T-helper 9 cell (primary cell): Measurements from ENCODE around the gene TMED10.

ENCODE experiments used
- DNase-seq: peaks from one replicate; pipeline ENCODE4 v3.0.0-alpha.2; 2020
- total RNA-seq, 2 donors: gene quantifications; one replicate each; lab custom pipeline; 2026; lab: John Stamatoyannopoulos, UW

The TMED10 gene
- total RNA-seq: 187 to 233 reads per million in 2 donors

DNA sequence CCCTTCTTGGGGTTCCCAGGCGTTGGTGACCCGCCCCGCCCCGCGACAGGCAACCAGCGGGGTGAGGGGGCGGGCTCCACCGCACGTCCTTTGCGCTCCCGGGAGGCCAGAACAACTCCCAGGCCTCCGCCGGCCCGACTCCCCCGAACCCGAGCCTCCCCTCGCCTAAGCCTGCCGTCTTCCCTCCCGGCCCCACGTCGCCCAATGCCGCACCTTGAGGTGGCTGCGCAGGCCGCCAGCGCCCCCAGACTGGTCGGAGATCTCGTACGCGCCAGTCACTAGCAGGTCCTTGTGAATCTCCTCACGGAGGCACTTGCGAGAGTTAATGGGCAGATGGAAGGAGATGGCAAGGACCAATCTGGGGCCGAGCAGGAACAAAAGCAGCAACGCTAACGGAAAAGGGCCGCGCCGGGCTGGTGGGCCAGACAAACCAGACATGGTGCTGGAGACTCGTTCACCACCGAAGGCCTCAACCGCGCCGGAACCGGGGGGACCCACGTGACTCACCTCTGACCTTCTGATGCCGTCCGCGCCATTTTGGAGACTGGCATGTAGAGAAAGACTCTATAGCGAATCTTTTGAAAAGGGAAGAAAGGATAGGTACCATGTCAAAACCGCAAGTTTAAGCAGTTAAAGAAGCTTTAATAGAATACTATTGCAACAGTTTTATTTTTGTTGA lies at the start of gene TMED10:
TMED10 (minus strand) TSS at position 471 of the 679 bp plus-strand sequence; CDS start at position 438, 33 bp downstream.
- DNase-seq: peak; percentile 92

DNA sequence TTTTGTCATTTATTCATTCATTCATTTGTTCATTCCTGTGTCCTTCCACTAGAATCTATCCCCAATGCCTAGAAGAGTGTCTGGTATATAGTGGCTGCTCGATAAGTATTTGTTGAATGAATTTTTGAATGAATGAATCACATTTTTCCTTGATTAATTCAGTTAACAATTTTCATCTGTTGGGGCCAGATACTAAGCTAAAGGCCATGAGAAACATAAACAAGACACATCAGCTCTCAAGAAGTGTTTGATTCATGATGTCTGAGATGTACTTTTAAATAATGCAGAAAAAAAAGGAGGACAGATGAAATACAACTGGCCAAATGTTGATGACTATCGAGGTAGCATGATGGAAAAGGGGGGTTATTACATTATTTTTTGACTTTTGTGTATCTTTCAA lies 48.1 kb upstream of the TMED10 start:
- no peak for DNase-seq

DNA sequence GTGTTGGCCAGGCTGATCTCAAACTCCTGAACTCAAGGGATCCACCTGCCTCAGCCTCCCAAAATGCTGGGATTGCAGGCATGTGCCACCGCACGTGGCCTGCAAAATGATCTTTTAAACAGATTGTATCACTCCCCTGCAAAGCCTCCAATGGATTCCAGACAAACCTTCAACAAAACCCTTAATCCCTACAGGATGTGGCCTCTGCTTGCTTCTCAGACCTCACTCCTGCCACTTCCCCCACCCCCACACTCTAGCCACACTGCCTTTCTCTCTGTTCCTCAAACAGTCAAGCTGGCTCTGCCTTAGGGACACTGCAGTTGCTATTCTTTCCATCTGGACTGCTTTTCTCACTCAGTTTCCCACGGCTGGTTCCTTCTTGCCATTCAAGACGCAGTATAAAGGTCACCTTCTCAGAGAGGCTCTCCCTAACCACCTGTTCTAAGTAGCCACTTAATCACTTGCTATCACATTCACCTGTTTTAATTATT lies 47.3 kb upstream of the TMED10 start:
- no peak for DNase-seq

DNA sequence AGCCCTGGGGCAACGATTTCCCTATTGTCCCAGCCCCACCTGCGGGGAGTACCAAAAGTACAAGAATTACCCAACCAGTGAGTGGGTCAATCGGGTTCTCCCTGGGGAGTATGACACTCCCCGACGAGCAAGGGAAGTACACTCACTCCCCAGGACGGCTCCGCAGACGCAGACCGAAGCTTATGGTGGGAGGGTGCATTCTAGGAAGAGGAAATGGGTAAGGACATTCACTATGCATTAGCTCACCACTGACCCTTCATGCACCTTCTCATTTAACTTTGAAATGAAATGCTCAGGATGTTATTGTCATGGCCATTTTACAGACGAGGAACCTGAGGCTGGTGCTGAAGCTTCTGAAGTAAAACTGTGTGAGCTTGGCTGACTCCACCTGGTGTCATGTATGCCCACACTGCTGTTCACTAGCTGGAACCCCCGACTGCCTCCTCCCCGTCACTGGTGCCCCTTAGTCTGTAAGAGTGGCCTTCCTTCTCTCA lies 45.8 kb upstream of the TMED10 start:
- DNase-seq: no peak

DNA sequence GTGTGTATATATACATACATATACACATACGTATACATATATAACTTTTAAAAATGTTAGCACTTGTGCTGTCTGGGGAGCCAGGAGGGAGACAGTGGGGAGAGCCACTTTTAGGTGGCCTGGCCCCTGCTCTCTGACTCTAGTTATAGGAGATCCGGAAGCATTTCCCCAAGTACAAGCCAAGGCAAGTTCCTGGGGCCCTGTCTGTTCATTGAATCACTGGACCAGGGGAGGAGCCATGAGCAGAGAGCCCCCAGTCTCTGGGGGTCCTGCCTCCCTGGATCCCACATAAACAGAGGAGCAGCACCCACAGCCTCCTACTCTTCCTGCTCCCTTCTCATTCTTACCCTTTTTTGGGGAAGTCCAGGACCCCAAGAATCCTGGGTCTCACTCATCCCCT lies 45.4 kb upstream of the TMED10 start:
- no peak for DNase-seq

DNA sequence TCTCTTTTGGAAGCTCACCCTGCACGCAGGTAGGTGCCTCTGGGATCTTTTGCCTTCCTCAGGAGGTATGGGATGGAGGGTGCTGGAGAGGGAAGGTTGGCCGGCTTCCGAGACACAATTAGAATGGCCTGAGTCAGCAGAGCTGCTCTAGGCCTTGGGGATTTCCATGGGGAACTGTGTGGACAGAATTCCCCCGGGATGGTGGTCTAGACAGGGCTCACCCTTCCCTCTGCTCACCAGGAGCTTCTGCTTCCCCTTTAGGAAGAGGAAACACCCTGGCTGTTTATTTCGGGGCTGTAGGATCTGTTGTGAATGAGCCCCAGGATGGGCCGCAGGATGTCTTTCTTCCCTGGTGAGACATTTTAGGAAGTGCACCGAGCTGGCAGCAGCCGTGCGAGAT lies 43.7 kb upstream of the TMED10 start:
- no peak for DNase-seq

DNA sequence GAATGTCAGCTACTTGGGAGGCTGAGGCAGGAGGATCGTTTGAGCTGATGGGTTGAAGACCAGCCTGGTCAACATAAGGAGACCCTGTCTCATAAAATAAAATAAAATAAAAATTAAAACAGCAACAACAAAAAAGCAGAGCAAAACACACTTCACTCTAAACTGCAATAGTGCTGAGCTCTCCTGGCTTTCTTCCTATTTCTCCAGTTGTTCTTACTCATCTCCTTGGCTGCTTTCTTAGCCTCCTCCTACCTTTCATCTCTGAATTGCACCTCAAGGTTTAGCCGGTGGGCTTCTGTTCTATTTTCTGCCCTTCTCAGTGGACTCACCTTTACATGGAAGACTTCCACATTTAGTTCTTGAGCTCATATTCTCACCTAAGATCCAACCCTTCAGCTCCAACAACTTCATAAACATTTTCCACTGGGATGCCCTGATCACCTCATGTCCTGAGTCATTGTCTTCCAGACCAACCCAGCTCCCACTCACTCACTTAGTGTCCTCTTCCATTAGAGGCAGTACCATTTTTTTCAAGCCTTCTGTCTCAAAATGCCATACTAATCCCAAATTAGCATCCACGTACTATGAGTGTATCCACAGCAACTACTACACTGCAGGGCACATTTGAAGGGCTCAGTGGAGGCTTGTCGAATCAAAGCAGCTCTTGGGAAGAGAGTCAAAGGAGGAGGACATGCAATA lies 41.2 kb upstream of the TMED10 start:
- no peak for DNase-seq

DNA sequence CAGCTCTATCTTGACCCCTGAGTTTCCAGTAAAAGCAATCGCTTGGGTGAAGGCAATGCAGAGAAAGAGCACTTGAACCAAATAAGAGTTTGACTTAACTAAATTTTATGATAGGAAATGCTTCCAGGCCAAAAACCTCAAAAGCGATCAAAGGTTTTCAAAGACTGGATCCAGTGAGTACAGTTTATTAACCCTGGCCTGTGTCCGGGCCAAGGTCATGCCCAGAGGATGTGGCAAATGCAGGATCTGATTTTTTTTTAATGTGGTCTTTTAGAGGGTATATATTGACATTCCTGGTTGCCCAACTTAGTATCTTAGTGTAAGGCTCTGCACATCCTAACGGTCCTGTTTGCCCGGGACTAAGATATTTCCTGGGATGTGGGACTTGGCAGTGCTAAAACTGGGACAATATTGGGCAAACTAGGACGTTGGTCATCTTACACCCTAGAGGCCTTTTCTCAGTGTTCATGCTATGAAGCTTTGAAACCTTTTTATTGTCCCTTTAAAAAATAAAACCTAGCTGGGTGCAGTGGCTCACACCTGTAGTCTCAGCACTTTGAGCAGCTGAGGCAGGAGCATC lies 40.1 kb upstream of the TMED10 start:
- no peak for DNase-seq

DNA sequence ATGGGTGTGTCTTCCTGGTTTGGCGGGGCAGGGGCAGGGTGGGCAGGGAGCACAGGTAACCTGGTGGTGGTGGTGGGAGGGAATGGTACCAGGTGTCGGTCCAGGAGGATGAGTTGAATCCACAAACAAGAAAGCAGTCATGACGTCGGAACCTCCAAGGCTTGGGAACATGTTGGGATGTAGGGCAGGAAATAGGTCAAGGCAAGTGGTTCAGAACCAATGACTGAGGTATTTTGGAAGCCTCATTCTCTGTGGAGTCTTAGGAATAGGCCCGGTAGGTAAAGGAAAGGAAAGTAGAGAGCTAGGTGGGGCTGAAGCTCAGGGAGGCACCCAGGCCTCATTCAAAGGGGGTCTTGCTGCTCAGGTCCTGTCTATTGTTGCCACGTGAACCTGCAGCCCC lies 39.1 kb upstream of the TMED10 start:
- DNase-seq: no peak

DNA sequence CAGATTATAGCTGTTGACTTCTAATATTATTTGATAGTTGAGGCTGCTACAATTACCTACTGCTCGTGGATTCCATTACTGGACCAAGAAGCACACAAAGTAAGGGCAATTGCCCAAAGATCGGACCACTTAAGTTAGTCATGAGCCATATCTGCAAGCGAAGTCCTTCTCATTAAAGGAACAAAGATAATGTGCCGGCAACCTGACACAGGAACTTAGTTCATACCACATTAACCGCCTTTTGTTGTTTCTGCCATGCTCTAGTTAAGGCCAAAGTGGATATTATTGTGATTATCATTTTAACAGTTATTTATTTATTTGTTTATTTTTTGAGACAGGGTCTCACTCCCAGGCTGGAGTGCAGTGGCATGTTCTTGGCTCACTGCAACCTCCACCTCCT lies 38.1 kb upstream of the TMED10 start:
- DNase-seq: no peak

DNA sequence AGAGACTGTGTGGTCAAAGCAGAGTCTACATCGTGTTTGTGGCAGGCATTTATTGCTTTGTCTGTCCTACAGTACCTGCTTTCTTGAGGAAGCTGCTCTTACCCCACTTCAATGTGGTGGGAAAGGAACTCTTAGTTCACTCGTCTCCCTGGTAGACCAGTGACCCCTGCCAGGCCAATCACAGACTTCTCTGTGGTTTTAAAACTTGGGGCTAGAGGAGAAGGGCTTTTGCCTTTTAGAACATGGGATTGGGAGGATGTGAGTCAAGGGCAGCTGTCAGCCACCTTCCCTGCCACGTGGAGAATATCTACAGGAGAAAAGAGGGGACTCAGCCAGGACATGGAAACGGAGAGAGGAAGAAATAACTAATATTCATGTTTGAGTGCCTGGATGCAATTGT lies 36.8 kb upstream of the TMED10 start:
- no peak for DNase-seq

DNA sequence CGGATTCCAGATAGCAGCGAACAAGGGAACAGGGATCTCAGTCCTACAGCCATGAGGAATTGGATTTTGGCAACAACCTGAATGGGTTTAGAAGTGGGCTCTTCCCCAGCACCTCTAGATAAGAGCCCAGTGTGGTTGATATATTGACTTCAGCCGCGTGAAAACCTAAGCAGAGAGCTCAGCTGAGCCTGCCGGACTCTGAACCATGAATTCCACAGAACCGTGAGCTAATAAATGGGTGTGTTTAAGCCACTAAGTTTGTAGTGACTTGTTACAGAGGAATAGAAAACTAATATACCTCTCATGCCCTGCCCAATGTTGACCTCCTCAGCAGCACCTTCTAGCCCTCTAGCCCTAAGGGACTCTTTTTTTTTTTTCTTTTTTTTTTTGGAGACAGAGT lies 32.4 kb upstream of the TMED10 start:
- no peak for DNase-seq

DNA sequence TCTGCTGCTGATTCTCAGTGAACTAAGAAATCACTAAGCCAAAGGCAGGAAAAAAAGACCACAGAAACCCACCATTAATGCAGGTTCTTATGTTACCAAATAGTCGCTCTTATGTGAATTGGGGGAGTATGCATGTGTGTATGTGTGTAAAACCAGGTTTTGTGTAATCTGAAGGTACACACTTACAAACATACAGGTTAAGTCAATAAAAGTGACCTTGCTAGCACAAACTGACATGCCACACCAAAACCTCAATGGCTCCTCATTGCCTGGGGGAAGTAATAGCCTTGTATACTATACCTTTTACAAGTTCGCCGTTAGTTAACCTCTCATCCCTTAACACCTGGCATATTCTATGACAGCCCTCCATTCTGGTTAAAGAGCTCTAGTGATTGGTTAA lies 29.8 kb upstream of the TMED10 start:
- DNase-seq: no peak

DNA sequence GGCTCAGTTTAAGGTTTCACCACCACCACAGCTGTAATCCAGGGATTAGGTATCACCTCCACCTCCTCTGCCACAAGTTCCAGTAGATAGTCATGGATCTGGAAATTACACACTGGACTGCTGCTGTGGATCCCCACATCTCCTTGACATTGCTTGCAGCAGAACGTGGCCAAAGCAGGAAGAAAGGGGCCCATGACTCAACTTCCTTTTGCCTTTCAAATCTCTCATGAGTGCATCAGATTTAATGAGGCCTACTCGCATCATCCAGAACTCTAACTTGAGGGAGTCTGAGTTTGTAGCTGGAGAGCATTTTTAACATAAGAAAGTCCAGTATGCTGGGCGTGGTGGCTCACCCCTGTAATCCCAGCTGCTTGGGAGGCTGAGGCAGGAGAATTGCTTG lies 29.2 kb upstream of the TMED10 start:
- no peak for DNase-seq

DNA sequence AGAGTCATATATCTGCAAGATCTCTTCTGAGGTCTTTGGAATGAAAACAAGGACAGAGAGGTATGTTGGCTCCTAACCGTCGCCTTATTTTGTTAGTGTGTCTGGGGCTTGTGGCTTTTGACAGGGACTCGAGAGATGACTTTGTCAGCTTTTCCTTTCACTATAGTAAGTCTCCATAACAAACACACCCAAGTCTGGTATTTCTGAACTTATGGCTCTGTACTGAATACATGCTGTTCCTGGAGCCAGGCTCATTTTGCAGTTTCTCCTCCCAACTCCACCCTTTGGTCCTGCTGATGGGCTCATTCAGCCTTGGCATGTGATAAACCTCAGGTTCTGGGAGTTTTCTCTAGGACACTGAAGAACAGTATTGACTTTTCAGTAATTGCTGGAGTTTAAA lies 27.7 kb upstream of the TMED10 start:
- no peak for DNase-seq

DNA sequence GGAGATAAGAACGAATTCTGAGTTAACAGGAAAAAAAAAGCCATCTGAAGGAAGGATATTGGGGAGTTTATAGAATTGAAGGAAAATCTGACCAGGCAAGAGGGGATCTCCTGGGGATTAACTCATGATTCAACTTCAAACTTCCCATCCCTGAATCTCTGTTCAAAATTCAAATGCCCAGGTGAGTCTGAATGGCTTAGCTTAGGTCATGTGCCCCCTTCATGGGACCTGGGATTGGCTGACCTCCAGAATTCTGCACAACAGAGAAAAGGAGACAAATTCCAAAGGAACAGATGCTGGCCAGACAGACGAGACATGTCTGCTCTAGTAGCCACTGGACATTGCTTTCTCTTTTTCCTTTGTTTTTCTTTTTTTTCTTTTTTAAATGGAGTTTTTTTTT lies 26.2 kb upstream of the TMED10 start:
- no peak for DNase-seq

DNA sequence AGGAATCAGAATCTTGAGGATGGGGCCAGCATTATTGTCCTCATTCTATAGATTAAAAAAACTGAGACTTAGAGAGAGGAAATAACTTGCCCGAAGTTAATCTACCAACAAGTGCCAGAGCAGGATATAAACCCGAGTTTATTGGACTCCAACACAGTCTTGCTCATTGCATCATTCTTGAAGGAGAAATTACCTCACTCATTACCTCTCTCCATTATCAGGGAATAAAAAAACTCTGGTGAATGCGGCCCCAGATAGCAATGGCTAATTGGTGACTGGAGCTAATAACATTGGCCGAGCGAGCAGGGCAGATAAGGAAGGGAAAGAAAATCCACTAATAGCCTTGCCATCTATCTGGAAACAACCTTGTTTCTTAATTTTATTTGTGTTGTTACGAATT lies 24.7 kb upstream of the TMED10 start:
- DNase-seq: no peak

DNA sequence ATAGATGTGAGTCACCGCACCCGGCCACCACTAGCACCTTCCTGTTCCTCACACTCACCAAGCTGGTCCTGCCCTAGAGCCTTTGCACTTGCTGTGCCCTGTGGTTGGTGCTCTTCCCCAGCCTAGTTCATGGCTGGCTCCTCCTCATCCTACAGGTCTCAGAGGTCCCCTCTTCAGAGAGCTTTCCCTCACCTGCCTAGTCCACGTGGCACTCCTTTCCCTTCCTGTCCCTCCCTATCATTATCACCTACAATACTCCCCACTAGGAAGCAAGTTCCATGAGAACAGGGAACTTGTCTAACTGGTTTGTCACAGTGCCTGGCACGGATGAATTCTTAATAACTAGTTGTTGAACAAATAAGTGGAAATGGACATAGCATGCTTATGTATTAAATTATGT lies 24.0 kb upstream of the TMED10 start:
- no peak for DNase-seq

DNA sequence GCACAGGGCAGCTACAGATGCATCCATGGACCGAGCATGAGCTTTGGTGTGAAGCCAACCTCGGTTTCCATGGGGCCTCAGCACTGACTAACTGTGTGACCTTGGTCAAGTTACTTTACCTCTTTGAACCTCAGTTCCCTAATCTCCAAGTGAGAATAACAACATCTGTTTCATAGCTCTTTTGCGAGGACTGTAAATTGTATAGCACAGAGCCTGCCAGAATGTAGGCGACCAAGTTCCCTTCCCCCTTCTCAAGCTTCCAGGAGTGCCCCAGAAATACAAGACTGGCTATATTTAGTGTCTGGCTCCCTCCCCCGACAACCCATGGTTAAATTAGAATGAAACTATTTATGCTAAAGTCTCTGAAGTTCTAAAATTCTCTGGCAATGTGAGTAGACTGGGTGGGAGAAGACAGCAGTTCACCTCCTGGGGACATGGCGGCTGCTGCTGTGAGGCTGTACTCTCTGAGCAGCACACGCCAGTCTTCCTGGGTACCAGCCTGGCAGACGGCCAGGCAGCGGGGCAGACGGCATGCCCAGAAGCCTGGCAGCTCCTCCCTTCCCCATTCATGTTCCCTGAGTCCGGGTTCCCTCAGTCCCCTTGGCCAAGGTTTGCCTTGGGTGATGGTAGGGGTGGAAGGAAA lies 22.0 kb upstream of the TMED10 start:
- no peak for DNase-seq

DNA sequence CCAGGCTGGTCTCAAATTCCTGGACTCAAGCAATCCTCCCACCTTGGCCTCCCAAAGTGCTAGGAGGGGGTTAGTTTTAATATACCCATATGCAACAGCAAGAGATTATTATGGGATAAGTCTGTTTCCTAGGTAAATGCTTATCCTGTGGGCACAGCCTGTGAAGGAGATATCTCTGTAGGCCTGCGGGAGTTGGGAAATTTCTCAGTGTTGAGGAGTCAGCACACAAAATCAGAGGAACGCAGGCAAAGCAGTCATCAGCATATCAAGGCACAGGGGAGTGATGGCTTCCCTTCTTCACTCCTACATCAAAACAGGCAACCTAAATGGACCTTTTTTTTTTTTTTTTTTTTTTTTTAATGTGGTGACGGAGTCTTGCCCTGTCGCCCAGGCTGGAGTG lies 20.9 kb upstream of the TMED10 start:
- no peak for DNase-seq

DNA sequence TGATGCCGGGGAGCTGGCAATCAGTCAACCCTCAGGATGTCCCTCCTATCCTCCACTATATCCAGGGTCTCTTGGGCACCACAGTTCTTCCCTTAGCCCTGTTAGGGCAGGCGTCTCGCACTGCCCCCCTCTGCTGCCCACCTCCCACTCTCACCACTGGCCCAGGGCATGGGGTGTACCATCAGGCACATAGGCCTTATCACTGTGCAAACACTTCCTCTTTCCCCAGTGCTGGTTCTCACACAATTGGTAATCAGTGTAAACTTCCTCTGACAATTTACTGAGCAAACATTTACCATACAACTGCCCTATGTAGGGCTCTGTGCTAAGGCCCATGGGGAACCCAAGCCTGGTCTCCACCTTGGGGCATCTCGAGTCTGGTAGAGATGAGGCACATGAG lies 20.1 kb upstream of the TMED10 start:
- no peak for DNase-seq

DNA sequence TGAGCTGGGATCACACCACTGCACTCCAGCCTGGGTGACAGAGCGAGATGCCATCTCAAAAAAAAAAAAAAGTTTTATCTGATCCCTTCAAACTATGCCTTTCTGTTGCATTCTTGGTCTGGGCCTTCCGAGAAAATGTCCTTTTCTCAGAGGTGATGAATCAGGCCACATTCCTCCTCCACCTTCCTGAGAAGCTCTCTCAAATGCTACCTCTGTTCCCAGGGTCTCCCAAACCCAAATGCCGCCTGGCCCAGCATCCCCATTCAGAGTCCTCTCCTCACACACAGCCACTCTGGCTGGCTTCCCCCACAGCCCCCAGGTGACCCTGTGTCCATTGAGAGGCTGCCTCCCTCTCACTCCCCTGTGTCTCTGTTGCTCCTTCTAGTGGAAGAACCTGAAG lies 19.7 kb upstream of the TMED10 start:
- no peak for DNase-seq

DNA sequence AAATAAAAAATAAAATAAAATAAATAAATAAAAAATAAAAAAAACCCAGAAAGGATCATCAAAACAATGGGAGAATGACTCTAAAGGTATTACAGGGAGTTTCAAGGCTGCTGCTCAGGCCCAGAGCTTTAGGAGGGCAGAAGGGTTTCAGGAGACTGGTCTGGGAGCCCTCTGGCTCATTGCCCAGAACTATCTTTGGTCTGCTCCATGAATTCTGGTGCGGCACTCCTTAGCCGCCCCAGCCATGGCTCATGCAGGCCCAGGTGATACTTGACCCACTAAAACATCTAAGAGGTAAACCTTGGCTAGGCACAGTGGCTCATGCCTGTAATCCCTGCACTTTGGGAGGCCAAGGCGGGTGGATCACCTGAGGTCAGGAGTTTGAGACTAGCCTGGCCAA lies 14.7 kb upstream of the TMED10 start:
- no peak for DNase-seq

DNA sequence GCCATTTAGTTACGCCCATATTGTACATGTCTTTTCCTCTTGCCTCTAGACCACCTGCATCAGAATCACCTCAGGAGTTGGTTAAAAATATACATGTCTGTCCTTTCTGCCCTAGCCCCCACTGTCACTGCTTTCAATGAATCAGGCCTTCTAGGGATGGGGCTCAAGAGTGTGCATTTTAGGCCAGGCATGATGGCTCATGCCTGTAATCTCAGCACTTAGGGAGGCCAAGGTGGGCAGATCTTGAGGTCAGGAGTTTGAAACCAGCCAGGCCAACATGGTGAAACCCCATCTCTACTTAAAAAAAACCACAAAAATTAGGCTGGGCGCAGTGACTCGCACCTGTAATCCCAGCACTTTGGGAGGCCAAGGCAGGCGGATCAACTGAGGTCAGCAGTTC lies 13.6 kb upstream of the TMED10 start:
- no peak for DNase-seq
